HepG2 (cell line): ENCODE results near the gene KRT6B. TPM values are rescaled to one million over a fixed set of nuclear protein-coding genes. Genes with fewer than 3 reads are reported as not detected.

Experiments used
- ATAC-seq: fragments of 200-7000 bp; cut with Tn5 transposase; 3 replicates; pipeline ENCODE4 v1.9.1; 2020; ENCODE audit warnings: mild to moderate bottlenecking, moderate library complexity
- BruUV-seq: library from RNA; stranded (reverse); fragments of 400-500 nt; replicated peaks from 2 replicates; lab custom pipeline; 2021; lab: Mats Ljungman, UMichigan
- CTCF ChIA-PET: fragments of 300-600 bp; formaldehyde crosslinking; extraction: SDS; loops from one replicate; lab custom pipeline; 2021; ENCODE audit warnings: low total read pairs, inconsistent platforms, low intra/inter-chr PET ratio; lab: Yijun Ruan, JAX
- POLR2A ChIA-PET: fragments of 350-600 bp; sonication (Branson Sonifier 250); formaldehyde crosslinking; loops from one replicate; lab custom pipeline; 2020; ENCODE audit warnings: antibody characterized with exemption, inconsistent platforms; lab: Yijun Ruan, JAX
- DNase-seq: peaks from one replicate; pipeline ENCODE4 v3.0.0-alpha.2; 2015; ENCODE audit warnings: low spot score
- FAIRE-seq: peaks from 3 replicates; lab custom pipeline; 2011; peaks lifted over from hg19 to GRCh38; lab: Jason Lieb, UNC
- H2AFZ ChIP-seq: one replicate; pipeline ENCODE4 v1.6.1; 2011; ENCODE audit warnings: low read length, inconsistent platforms
- H3K27ac ChIP-seq: fragments of 300-600 bp; 3 replicates; pipeline ENCODE4 v1.8.0; 2011; ENCODE audit warnings: mixed run types, mild to moderate bottlenecking, mixed read lengths, low read length, inconsistent platforms; ENCODE audit not compliant: insufficient read depth; ENCODE audit errors: extremely low read length
- H3K27me3 ChIP-seq, 2 experiments: fragments of 200-600 bp in 1 of 2; 2 replicates in 1 of 2; 3 replicates in 1 of 2; pipeline versions ENCODE4 v1.6.0 to v1.8.0; 2011; ENCODE audit warnings: low read length in 2 of 2, mild to moderate bottlenecking in 2 of 2, moderate library complexity in 2 of 2, inconsistent platforms in 1 of 2; ENCODE audit not compliant: insufficient read depth in 2 of 2, control insufficient read depth in 1 of 2
- H3K36me3 ChIP-seq, 2 experiments: fragments of 200-600 bp in 1 of 2; replicated peaks in 1 of 2; 2 replicates in 1 of 2; 3 replicates in 1 of 2; pipeline versions ENCODE4 v1.5.1 to v1.8.0; 2011; ENCODE audit warnings: low read length in 2 of 2, inconsistent platforms in 1 of 2; ENCODE audit not compliant: insufficient read depth in 2 of 2, control insufficient read depth in 1 of 2
- H3K4me1 ChIP-seq: 2 replicates; pipeline ENCODE4 v1.5.1; 2012; ENCODE audit warnings: low read length, inconsistent platforms; ENCODE audit not compliant: insufficient read depth
- H3K4me2 ChIP-seq: 2 replicates; pipeline ENCODE4 v1.6.0; 2011; ENCODE audit warnings: low read depth, low read length, inconsistent platforms
- H3K4me3 ChIP-seq, 3 experiments: fragments of 200-600 bp in 1 of 3; sonication (generic), shearing (Covaris generic) in 1 of 3; replicated peaks in 1 of 3; 2 replicates each; pipeline ENCODE4 v1.5.1; 2011 to 2016; ENCODE audit warnings: low read length in 3 of 3, inconsistent platforms in 2 of 3, low read depth in 2 of 3, mild to moderate bottlenecking in 2 of 3, control low read depth in 1 of 3, mixed read lengths in 1 of 3; ENCODE audit not compliant: insufficient read depth in 1 of 3
- H3K79me2 ChIP-seq: one replicate; pipeline ENCODE4 v1.6.1; 2011; ENCODE audit warnings: low read length, inconsistent platforms; ENCODE audit not compliant: insufficient read depth
- H3K9ac ChIP-seq: 2 replicates; pipeline ENCODE4 v1.6.0; 2011; ENCODE audit warnings: mild to moderate bottlenecking, low read depth, low read length, inconsistent platforms; ENCODE audit not compliant: insufficient read depth
- H3K9me3 ChIP-seq: 2 replicates; pipeline ENCODE4 v1.5.1; 2012; ENCODE audit warnings: mild to moderate bottlenecking, low read length
- H4K20me1 ChIP-seq: 2 replicates; pipeline ENCODE4 v1.6.0; 2011; ENCODE audit warnings: inconsistent platforms, mild to moderate bottlenecking, low read length, moderate library complexity; ENCODE audit not compliant: insufficient read depth
- ATRX ChIP-seq: sonication (generic); formaldehyde crosslinking; IDR thresholded peaks from 2 replicates; pipeline ENCODE4 v1.4.0; 2020; ENCODE audit warnings: missing genetic modification reagents, borderline replicate concordance
- EP300 ChIP-seq, 3 experiments: sonication (generic) in 1 of 3; formaldehyde crosslinking in 1 of 3; IDR thresholded peaks; 2 replicates each; pipeline versions ENCODE4 v1.5.1 to v1.6.1; 2011 to 2020; ENCODE audit warnings: low read depth in 2 of 3, low read length in 2 of 3, borderline replicate concordance in 1 of 3, improper control_type of control experiment in 1 of 3, mild to moderate bottlenecking in 1 of 3, missing genetic modification reagents in 1 of 3, moderate library complexity in 1 of 3
- ESRRA ChIP-seq: sonication (generic); formaldehyde crosslinking; IDR thresholded peaks from 2 replicates; pipeline ENCODE4 v1.5.1; 2020; ENCODE audit warnings: mild to moderate bottlenecking, low read depth, missing genetic modification reagents
- GATA4 ChIP-seq: sonication (generic); IDR thresholded peaks from 2 replicates; pipeline ENCODE4 v1.6.1; 2016; ENCODE audit warnings: antibody characterized with exemption, low read depth, borderline replicate concordance
- HCFC1 ChIP-seq: fragments of 150-350 bp; IDR thresholded peaks from 2 replicates; pipeline ENCODE4 v1.6.1; 2014; ENCODE audit warnings: low read depth, low read length
- JDP2 ChIP-seq: sonication (generic); formaldehyde crosslinking; IDR thresholded peaks from 2 replicates; pipeline ENCODE4 v1.8.1; 2022; ENCODE audit warnings: missing genetic modification reagents, borderline replicate concordance
- MLX ChIP-seq: IDR thresholded peaks from 2 replicates; pipeline ENCODE4 v1.6.1; 2016
- NPAS2 ChIP-seq: sonication (generic); formaldehyde crosslinking; IDR thresholded peaks from 2 replicates; pipeline ENCODE4 v1.8.0; 2022; ENCODE audit warnings: mild to moderate bottlenecking, missing genetic modification reagents, borderline replicate concordance
- POGK ChIP-seq: sonication (generic); formaldehyde crosslinking; conservative IDR thresholded peaks from 2 replicates; pipeline ENCODE4 v1.8.0; 2022; ENCODE audit warnings: mild to moderate bottlenecking, moderate library complexity, missing genetic modification reagents
- RCOR2 ChIP-seq: IDR thresholded peaks from 2 replicates; pipeline ENCODE4 v1.6.1; 2016; ENCODE audit warnings: missing biosample characterization, missing genetic modification reagents
- SATB2 ChIP-seq: sonication (generic); formaldehyde crosslinking; IDR thresholded peaks from 2 replicates; pipeline ENCODE4 v1.5.0; 2020; ENCODE audit warnings: missing genetic modification reagents
- TBL1XR1 ChIP-seq: fragments of 150-350 bp; IDR thresholded peaks from 2 replicates; pipeline ENCODE4 v1.6.1; 2014; ENCODE audit warnings: borderline replicate concordance, low read length; ENCODE audit not compliant: partially characterized antibody
- TCF12 ChIP-seq, 2 experiments: fragments of 450-650 bp in 1 of 2; sonication (generic) in 1 of 2; formaldehyde crosslinking in 1 of 2; IDR thresholded peaks; 2 replicates each; pipeline versions ENCODE4 v1.6.1 to v1.8.0; 2017 to 2022; ENCODE audit warnings: antibody characterized with exemption in 1 of 2, mild to moderate bottlenecking in 1 of 2, missing genetic modification reagents in 1 of 2, moderate library complexity in 1 of 2
- XBP1 ChIP-seq: sonication (generic); formaldehyde crosslinking; IDR thresholded peaks from 2 replicates; pipeline ENCODE4 v1.5.0; 2020; ENCODE audit warnings: missing genetic modification reagents
- ZFP36L2 ChIP-seq: sonication (generic); formaldehyde crosslinking; IDR thresholded peaks from 2 replicates; pipeline ENCODE4 v1.4.0; 2020; ENCODE audit warnings: missing genetic modification reagents
- ZNF432 ChIP-seq: sonication (generic); formaldehyde crosslinking; IDR thresholded peaks from 2 replicates; pipeline ENCODE4 v1.5.0; 2020; ENCODE audit warnings: missing genetic modification reagents, mild to moderate bottlenecking, borderline replicate concordance
- ZNF557 ChIP-seq: sonication (generic); formaldehyde crosslinking; IDR thresholded peaks from 2 replicates; pipeline ENCODE4 v1.4.0; 2020; ENCODE audit warnings: missing genetic modification reagents
- ZNF879 ChIP-seq: sonication (generic); formaldehyde crosslinking; IDR thresholded peaks from 2 replicates; pipeline ENCODE4 v1.8.1; 2023; ENCODE audit warnings: missing genetic modification reagents
- WGBS: methylation state at CpG from one replicate; pipeline ENCODE4 v1.1.6; 2017; ENCODE audit warnings: low lambda C conversion rate; 5-methylcytosine and 5-hydroxymethylcytosine counted together
- in situ Hi-C: cut with HindIII; loops from 2 replicates; pipeline ENCODE4 v1.10.0; 2017; ENCODE audit warnings: low pct_unique_long_range_greater_than_20kb; ENCODE audit not compliant: extremely low pct_ligation_motif_present
- intact Hi-C: fragments of 100-400 bp; cut with micrococcal nuclease; formaldehyde crosslinking; loops from one replicate; pipeline ENCODE4 v1.10.0; 2022; ENCODE audit not compliant: unreplicated experiment
- polyA plus RNA-seq, 8 experiments: library from polyadenylated mRNA; depleted of rRNA in 3 of 8; stranded (reverse) in 7 of 8; unstranded in 1 of 8; fragments of >200 nt; fragmentation: Illumina TruSeq in 4 of 8; extraction: Trizol in 4 of 8; gene quantifications; 2 replicates each; pipeline versions ENCODE4 v1.2.1 to v1.2.3, GENCODE V29; 2011 to 2016; ENCODE audit warnings: low read depth in 4 of 8, missing spikeins in 1 of 8, mixed read lengths in 1 of 8; ENCODE audit not compliant: insufficient read depth in 1 of 8
- total RNA-seq, 5 experiments: library from RNA; depleted of rRNA; stranded (reverse); fragments of >200 nt; fragmentation: Illumina TruSeq; extraction: Trizol; gene quantifications; 2 replicates each; pipeline ENCODE4 v1.2.3, GENCODE V29; 2016; ENCODE audit warnings: low read depth in 1 of 5

KRT6B gene
- total and polyA plus RNA-seq, 2 of the 13 experiments (the other 11 are each of a cell fraction or from before 2014, with no cell fraction given): not detected

GRCh38 chr12:52494100-52494499, 42.2 kb upstream of the KRT6B start:
- TF ChIP-seq ATRX (CRISPR knock-in tag) (no peak), EP300 (IDR thresholded peaks at IDR 0.05; ENCODE audit: low read depth in 2 of 2, low read length in 2 of 2) (no peak), EP300 (CRISPR knock-in tag; IDR thresholded peaks at IDR 0.05; ENCODE audit: borderline replicate concordance) (no peak), ZNF879 (no peak), XBP1 (CRISPR knock-in tag) (no peak), GATA4 (no peak), NPAS2 (CRISPR knock-in tag) (no peak), HCFC1 (no peak), ZFP36L2 (CRISPR knock-in tag) (no peak), TCF12 (IDR thresholded peaks at IDR 0.05) (no peak), TCF12 (CRISPR knock-in tag; IDR thresholded peaks at IDR 0.05) (no peak), RCOR2 (CRISPR knock-in tag) (no peak), JDP2 (CRISPR knock-in tag) (no peak), POGK (CRISPR knock-in tag) (no peak), ZNF432 (CRISPR knock-in tag) (no peak), TBL1XR1 (no peak), ESRRA (CRISPR knock-in tag) (no peak), SATB2 (CRISPR knock-in tag) (no peak), MLX (CRISPR knock-in tag) (no peak), ZNF557 (CRISPR knock-in tag) (no peak)
- no peak for DNase-seq
- FAIRE-seq: no peak
- POLR2A ChIA-PET: no interaction called here
- no peaks in the 10 kb centered on the region for H3K36me3 ChIP-seq
- no peaks in the 10 kb centered on the region for H3K9me3 ChIP-seq
- in situ Hi-C loops (no loop called here), intact Hi-C loops (no loop called here)
- H2AFZ ChIP-seq: no peak overlapping the region
- H4K20me1 ChIP-seq: no peaks in the 10 kb centered on the region
- no peak overlapping the region for H3K4me3 ChIP-seq
- no peak overlapping the region for H3K4me2 ChIP-seq
- ATAC-seq: no peak
- 0 out of 2 replicates have a peak, but pooled peaks cover 6% of the 10 kb centered on the region for H3K4me1 ChIP-seq
- WGBS: 8% methylated on average over 1 of the region's 1 CpG
- no peak overlapping the region for H3K9ac ChIP-seq
- CTCF ChIA-PET: no interaction called here
- no peak overlapping the region for H3K27ac ChIP-seq
- no TSS peak for BruUV-seq
- H3K79me2 ChIP-seq: no peaks in the 10 kb centered on the region
- H3K27me3 ChIP-seq: peaks cover 3 to 17% of the 10 kb centered on the region in 2 experiments; a peak in 3 of 5 replicates
